ENCODE data around the gene MRPL40.
A peak's percentile ranks its signal among the peaks of the same experiment; 100 is the strongest.
"Not testable (repeated sequence)": the region's sequence is repeated elsewhere in the genome, so short reads cannot be mapped to it uniquely, and the experiment has no call there.

Gene MRPL40

GRCh38 chr22:19442166-19442565 lies 9.8 kb downstream of the MRPL40 start:
- DNase-seq, result no peak

DNA sequence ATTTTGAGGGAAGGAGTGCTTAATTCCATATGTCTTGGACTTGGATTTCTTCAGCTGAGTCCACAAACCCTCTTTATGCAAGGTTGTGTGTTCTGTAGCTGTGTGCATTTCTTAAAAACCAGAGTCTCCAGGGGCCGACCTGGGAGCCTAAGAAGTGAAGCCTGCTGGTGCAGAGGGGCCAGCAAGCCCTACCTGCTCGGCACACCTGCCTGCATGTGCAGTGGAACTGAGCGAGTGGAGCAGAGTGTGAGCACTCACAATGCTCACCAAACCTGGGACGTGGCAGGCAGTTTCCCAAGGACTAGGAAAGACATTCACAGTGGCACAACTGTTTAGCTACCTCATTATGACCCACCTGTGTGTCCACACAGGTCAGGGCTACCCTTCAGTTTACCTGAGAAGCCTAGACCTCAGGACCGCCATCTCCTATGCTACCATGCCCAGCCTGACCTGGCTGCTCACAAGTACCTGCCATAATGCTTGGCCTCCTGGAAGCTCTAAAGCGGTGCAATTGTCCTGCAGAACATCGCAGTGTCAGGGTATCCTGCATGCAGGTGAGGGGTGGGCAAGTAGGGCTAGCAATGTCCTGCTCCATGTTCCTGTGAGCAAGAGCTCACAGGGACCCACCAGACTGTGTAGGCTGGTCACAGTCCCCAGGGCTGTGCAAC lies 11.3 kb downstream of the MRPL40 start:
- DNase-seq, result no peak

- not testable (repeated sequence) for DNase-seq
Measured at GRCh38 chr22:19445279-19445982, 13.1 kb downstream of the MRPL40 start.

DNA sequence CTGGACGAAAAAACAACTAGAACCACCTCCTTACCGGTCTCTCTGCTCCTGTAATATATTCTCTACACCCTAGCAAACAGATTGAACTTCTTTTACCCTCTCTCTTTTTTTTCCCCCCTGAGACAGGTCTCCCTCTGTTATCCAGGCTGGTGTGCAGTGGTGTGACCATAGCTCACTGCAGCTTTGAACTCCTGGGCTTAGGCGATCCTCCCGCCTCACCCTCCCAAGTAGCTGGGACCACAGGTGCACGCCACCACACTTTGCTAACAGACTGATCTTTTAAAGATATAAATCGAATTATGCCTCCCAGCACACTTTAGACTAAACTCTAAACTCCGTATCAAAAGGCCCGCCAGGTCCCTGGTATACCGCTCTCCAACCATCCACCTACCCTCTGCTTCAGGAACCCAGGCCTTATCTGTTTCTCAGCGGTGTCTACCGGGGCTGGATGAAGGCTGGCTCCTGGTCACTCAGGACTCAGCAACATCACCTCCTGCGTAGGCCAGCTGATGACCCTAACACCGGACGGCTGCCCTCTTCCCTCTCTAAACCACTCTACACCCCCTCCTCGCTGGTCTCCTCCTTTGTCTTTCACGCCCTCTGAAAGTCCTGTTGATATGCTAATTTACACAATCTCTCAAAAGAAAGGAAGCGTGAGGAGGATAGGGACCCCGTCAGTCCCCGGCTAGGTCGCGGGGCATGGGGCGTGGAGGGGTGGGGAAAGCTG lies 14.4 kb downstream of the MRPL40 start:
- DNase-seq, result no peak

GRCh38 chr22:19447330-19448075 lies 15.2 kb downstream of the MRPL40 start, which contains the start of gene C22orf39:
Gene C22orf39 (minus strand): TSS chr22:19447711. CDS start chr22:19447688, 23 bp downstream.
- peak; percentile 81 to 85 for DNase-seq

DNA sequence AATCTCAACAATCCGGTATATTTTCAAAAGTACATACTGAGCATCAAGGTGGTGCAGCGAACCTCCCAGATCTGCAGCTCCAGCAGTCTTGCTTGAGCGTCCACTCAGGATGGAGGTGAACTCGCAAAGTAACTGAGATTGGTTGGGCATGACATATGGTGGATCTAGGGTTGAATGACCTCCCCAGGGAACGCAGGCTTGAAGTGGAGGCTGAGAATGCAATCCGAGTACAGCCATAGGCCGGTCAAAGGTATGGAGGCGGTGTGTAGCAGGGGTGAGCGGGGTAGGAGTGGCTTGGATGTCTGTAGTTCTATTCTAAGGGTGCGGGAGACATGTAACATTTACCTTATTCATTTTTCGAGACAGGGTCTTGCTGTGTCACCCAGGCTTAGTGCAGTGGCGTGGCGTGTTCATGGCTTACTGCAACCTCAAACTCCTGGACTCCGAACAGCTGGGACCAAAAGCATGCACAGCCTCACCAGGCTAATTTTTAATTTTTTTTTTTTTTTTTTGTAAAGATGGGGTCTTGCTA lies 15.8 kb downstream of the MRPL40 start:
- DNase-seq, result no peak

DNA sequence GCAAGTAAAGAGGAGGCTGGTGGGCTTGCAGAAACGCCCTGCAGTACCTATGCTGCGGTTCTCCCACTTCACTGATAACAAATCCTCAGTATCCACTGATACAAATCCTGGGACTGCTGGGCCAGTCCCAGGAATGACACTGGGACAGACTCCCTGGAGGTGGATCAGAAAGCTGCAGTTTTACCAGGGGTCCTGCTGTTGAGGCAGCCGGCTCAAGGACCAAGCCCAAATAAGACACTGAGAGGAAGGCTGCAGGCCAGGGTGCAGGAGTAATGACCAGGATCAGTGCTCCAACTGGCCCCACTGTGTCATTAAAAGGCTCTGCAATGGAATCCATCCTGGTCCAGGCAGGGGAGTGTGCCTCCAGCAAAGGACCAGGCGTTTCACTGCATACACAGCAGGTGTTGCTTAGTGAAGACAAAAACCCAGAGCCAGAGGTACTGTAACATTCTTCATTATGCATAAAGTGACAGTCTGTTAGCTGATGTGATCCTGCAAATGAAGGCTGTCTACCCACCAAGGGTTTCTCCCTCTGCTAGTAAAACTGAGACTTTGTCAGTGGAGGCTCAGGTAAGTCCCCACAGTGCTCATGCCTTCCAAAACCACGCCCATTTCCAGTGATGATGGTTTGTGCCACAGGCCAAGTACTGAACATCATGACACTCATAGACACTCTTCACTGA lies 16.5 kb downstream of the MRPL40 start:
- DNase-seq, result no peak

- DNase-seq, result no peak
Measured at GRCh38 chr22:19449422-19449767, 17.1 kb downstream of the MRPL40 start.

- DNase-seq, result no peak
Measured at GRCh38 chr22:19450363-19451175, 18.2 kb downstream of the MRPL40 start.

GRCh38 chr22:19451570-19451969 lies 19.2 kb downstream of the MRPL40 start:
- no peak for DNase-seq

DNA sequence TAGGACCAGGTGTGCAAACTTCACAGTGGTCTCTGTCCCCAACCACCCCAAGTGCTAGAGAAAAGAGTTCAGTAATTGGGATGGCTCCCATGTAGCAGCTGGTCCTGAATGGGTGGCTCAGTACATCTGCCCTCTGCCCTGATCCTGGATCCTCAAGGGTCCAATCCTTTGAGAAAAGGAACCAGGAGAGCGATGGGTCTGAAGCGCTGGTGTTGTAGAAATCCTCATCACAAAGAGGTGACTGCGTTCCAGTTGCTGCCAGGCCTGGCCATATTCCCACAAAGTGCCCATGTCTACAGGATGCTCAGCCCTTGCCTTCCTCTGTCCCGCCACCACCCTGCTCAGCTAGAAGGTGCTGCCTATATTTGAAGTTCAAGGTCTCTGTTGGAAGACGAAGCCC lies 21.4 kb downstream of the MRPL40 start:
- DNase-seq, result no peak

GRCh38 chr22:19454156-19454555 lies 21.8 kb downstream of the MRPL40 start:
- no peak for DNase-seq

GRCh38 chr22:19455033-19455432 lies 22.7 kb downstream of the MRPL40 start:
- DNase-seq, result no peak

DNA sequence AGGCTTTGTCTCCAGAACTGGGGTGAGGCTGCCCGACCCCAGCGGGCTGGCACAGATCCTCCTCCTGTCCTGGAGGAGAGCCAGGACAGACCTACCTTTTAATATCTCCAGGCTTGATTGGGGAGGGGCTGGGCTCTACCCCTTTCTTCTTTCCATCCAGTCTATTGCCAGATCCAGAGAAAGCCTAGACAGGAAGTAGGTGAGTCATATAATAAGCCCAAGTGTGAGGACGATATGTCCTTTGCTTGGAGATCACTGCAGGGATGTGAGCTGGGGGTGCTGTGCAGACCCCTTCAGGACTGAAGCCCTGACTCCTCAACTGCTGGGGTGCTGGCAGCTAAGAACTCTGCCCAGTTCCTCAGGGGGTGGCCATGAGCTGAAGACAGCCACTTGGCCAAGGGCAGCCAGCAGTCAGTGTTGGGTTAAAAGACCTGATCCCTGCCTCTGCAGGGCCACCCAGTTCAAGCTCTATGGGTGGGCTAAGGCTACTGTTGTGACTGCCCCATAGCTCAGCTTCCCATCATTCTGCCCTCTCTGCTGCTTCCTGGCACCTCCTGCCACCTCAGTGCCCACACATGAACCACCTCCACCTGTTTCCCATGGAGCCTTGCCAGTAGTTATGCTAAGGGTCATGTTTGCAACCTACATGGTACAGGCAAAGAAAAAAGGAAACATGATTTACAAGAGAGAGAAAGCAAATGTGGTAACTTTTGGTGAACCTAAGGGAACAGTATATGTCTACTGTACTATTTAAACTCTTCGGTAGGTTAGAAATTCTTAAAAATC lies 23.4 kb downstream of the MRPL40 start:
- DNase-seq, result no peak

DNA sequence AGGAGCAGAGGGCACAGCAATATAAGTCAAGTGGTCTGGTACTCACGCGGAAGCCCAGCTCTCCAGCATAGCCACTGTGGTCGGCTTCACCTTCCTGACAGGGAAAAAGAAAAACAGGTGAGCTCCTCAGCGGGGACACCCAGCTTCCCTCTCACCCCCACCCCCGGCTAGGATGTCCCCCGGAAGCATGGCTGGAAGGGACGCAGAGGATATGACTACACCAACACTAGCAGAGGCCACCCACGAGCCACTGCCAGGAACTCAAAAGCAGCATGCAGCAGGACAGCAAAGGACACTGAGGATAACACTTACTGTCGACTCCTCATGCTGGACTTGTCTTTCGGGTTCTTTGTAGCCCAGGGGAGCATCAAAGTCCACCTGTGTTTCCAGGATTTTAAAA lies 24.2 kb downstream of the MRPL40 start:
- DNase-seq, result no peak

DNA sequence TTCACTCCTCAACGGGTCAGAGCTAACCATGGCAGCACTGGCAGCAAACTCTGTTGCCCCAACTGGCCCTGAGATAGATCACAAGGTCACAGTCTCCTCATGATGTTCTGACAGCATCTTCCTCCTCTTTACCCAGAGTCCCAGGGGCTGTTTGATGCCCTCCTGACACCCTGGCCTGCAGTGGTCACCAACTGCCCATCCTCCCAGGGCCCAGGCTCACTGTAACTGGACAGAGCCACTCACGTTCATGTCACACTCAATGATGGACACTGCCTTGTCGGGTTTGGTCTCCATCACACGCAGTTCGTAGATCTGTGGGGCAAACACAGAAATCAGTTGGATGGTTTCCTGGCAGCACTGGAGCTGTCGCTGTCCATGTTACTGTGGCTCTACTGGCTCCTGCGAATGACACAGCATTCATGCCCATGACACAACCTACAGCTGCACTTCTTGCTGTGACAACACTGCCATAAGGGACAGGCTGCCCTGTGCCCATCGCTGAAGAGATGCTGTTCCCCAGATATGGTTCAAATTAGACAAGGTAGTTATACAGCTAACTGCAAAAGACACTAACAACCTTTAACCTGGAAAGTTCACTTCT lies 25.6 kb downstream of the MRPL40 start:
- no peak for DNase-seq

DNA sequence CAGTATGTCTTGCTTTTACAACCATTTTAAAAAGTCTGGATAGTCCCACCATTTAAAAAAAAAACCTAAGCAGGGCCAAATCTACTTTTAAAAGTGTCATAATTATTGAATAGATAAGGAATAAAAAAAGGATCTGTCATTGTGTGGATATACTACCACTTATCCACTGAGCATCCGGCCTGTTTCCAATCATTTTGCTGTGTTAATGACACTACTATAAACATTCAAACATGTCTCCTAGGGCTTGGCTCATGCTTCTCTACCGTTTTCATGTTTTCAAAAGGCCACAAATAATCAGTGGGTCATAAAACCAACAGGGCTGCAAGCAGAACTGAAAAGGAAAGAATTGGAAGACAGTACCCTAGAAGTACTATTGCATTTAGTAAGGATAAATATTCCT lies 27.7 kb downstream of the MRPL40 start:
- DNase-seq, result no peak

- DNase-seq, result no peak
Measured at GRCh38 chr22:19461506-19461905, 29.2 kb downstream of the MRPL40 start.

DNA sequence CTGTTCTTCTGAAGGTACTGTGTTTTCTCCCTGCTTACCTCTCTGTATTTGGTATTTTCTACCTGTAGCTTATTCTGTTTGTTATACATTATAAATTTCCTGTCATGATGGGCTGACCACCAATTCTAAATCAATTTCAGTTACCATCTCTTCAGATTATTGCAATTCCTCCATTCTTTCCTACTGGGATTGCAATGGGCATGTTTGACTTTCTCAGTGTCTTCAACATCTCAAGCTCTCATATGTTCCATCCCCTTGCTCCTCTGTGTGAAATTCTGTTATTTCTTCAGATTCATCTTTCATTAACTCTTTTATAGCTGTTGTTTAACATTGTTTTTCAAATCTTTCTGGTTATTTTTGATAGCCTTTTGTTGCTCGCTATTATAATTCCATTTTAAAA lies 30.7 kb downstream of the MRPL40 start:
- no peak for DNase-seq
